ENCODE data around the gene IL6. TPM values are rescaled to one million over a fixed set of nuclear protein-coding genes. Genes with fewer than 3 reads are reported as not detected.
A peak's percentile ranks its signal among the peaks of the same experiment; 100 is the strongest.

The IL6 gene
- total RNA-seq, 1 donor from 2014 or later, result not detected

GRCh38 chr7:22724861-22725260 is 2.1 kb upstream of the IL6 start:
- DNase-seq (ENCODE audit: extremely low spot score, unreplicated experiment), result no peak
- H3K4me1 Mint-ChIP-seq (ENCODE audit: unreplicated experiment), result peaks cover 14% of the 10 kb centered on the region
- peaks cover 11% of the 10 kb centered on the region for H3K27me3 Mint-ChIP-seq
- no peaks in the 10 kb centered on the region for H3K9me3 Mint-ChIP-seq
- H3K4me3 Mint-ChIP-seq, result no peak overlapping the region
- no peaks in the 10 kb centered on the region for H3K36me3 Mint-ChIP-seq
- H3K27ac Mint-ChIP-seq, result no peak overlapping the region
- no peak for TF ChIP-seq CTCF (conservative IDR thresholded peaks at IDR 0.05)

- Mint-ChIP-seq H3K27me3 (peaks cover 11% of the 10 kb centered on the region), H3K27ac (peak overlapping the region; percentile 88), H3K4me1 (ENCODE audit: unreplicated experiment) (peaks cover 14% of the 10 kb centered on the region), H3K36me3 (no peaks in the 10 kb centered on the region), H3K9me3 (no peaks in the 10 kb centered on the region), H3K4me3 (no peak overlapping the region)
- TF ChIP-seq CTCF (conservative IDR thresholded peaks at IDR 0.05), result no peak
- DNase-seq (ENCODE audit: extremely low spot score, unreplicated experiment), result no peak
Observed at GRCh38 chr7:22725585-22725984, 1.4 kb upstream of the IL6 start.

- no peak for DNase-seq (ENCODE audit: extremely low spot score, unreplicated experiment)
- peaks cover 14% of the 10 kb centered on the region for H3K4me1 Mint-ChIP-seq (ENCODE audit: unreplicated experiment)
Observed at GRCh38 chr7:22726345-22726906, 574 bp upstream of the IL6 start.

GRCh38 chr7:22727714-22728035 is 675 bp downstream of the IL6 start:
- no peaks in the 10 kb centered on the region for H3K9me3 Mint-ChIP-seq
- no peak for DNase-seq (ENCODE audit: extremely low spot score, unreplicated experiment)
- no peak overlapping the region for H3K27ac Mint-ChIP-seq
- H3K4me3 Mint-ChIP-seq, result no peak overlapping the region
- TF ChIP-seq CTCF (conservative IDR thresholded peaks at IDR 0.05), result no peak
- H3K27me3 Mint-ChIP-seq, result peaks cover 11% of the 10 kb centered on the region
- peaks cover 14% of the 10 kb centered on the region for H3K4me1 Mint-ChIP-seq (ENCODE audit: unreplicated experiment)
- no peaks in the 10 kb centered on the region for H3K36me3 Mint-ChIP-seq

More at GRCh38 chr7:22726345-22726906, 574 bp upstream of the IL6 start:
- H3K4me3 Mint-ChIP-seq, result peak overlapping the region; percentile 80
- H3K27ac Mint-ChIP-seq, result peak overlapping the region; percentile 88
- H3K36me3 Mint-ChIP-seq, result no peaks in the 10 kb centered on the region
- no peaks in the 10 kb centered on the region for H3K9me3 Mint-ChIP-seq
- peak; percentile 71 for TF ChIP-seq CTCF (conservative IDR thresholded peaks at IDR 0.05)
- H3K27me3 Mint-ChIP-seq, result peaks cover 11% of the 10 kb centered on the region

GRCh38 chr7:22728401-22729029 is 1.5 kb downstream of the IL6 start:
- H3K27ac Mint-ChIP-seq, result peak overlapping the region; percentile 34
- no peaks in the 10 kb centered on the region for H3K9me3 Mint-ChIP-seq
- peaks cover 14% of the 10 kb centered on the region for H3K4me1 Mint-ChIP-seq (ENCODE audit: unreplicated experiment)
- H3K36me3 Mint-ChIP-seq, result no peaks in the 10 kb centered on the region
- H3K27me3 Mint-ChIP-seq, result peaks cover 11% of the 10 kb centered on the region
- peak; percentile 66 for TF ChIP-seq CTCF (conservative IDR thresholded peaks at IDR 0.05)
- H3K4me3 Mint-ChIP-seq, result no peak overlapping the region
- no peak for DNase-seq (ENCODE audit: extremely low spot score, unreplicated experiment)

Data from type B pancreatic cell (in vitro differentiated cells).